Astrocyte (in vitro differentiated cells and primary cell): ENCODE results near the gene RNU7-1. TPM values are rescaled to one million over a fixed set of nuclear protein-coding genes. Genes with fewer than 3 reads are reported as not detected.

Source experiments
- DNase-seq: peaks from one replicate; pipeline ENCODE4 v3.0.0-alpha.2; 2010; ENCODE audit warnings: low read depth
- FAIRE-seq: peaks from 2 replicates; lab custom pipeline; 2011; peaks lifted over from hg19 to GRCh38; lab: Jason Lieb, UNC
- H2AFZ ChIP-seq: 2 replicates; pipeline ENCODE4 v1.6.0; 2012; ENCODE audit warnings: low read depth, low read length, inconsistent platforms
- H3K27ac ChIP-seq: 2 replicates; pipeline ENCODE4 v1.5.1; 2011; ENCODE audit warnings: low read depth, low read length, inconsistent platforms
- H3K27me3 ChIP-seq: 2 replicates; pipeline ENCODE4 v1.6.0; 2011; ENCODE audit warnings: low read length, inconsistent platforms; ENCODE audit not compliant: insufficient read depth
- H3K36me3 ChIP-seq: 2 replicates; pipeline ENCODE4 v1.5.1; 2011; ENCODE audit warnings: low read length, inconsistent platforms; ENCODE audit not compliant: insufficient read depth
- H3K4me1 ChIP-seq: 2 replicates; pipeline ENCODE4 v1.5.1; 2011; ENCODE audit warnings: low read length, inconsistent platforms; ENCODE audit not compliant: insufficient read depth
- H3K4me2 ChIP-seq: 2 replicates; pipeline ENCODE4 v1.6.0; 2012; ENCODE audit warnings: low read length, inconsistent platforms
- H3K4me3 ChIP-seq: 2 replicates; pipeline ENCODE4 v1.5.1; 2011; ENCODE audit warnings: low read depth, mild to moderate bottlenecking, low read length, inconsistent platforms; ENCODE audit not compliant: insufficient read depth
- H3K79me2 ChIP-seq: 2 replicates; pipeline ENCODE4 v1.6.0; 2012; ENCODE audit warnings: mild to moderate bottlenecking, low read length, inconsistent platforms; ENCODE audit not compliant: insufficient read depth
- H3K9ac ChIP-seq: 2 replicates; pipeline ENCODE4 v1.6.0; 2012; ENCODE audit warnings: mild to moderate bottlenecking, low read length, inconsistent platforms
- H3K9me3 ChIP-seq: 2 replicates; pipeline ENCODE4 v1.5.1; 2012; ENCODE audit warnings: low read depth, mild to moderate bottlenecking, low read length, inconsistent platforms; ENCODE audit not compliant: insufficient read depth
- H4K20me1 ChIP-seq: 2 replicates; pipeline ENCODE4 v1.6.0; 2012; ENCODE audit warnings: low read length, inconsistent platforms; ENCODE audit not compliant: insufficient read depth
- H3K27ac Mint-ChIP-seq: one replicate; pipeline ENCODE4 v1.8.0; 2021; ENCODE audit warnings: mild to moderate bottlenecking, mixed read lengths; ENCODE audit not compliant: unreplicated experiment
- H3K27me3 Mint-ChIP-seq: one replicate; pipeline ENCODE4 v1.8.0; 2021; ENCODE audit warnings: low read depth, mixed read lengths; ENCODE audit not compliant: unreplicated experiment
- H3K36me3 Mint-ChIP-seq: one replicate; pipeline ENCODE4 v1.8.0; 2021; ENCODE audit warnings: low read depth, mixed read lengths; ENCODE audit not compliant: unreplicated experiment
- H3K4me1 Mint-ChIP-seq: one replicate; pipeline ENCODE4 v1.8.0; 2021; ENCODE audit warnings: low read depth, mixed read lengths; ENCODE audit not compliant: unreplicated experiment
- H3K4me3 Mint-ChIP-seq: one replicate; pipeline ENCODE4 v1.8.0; 2021; ENCODE audit warnings: mild to moderate bottlenecking, moderate library complexity, mixed read lengths; ENCODE audit not compliant: unreplicated experiment
- H3K9me3 Mint-ChIP-seq: one replicate; pipeline ENCODE4 v1.8.0; 2021; ENCODE audit warnings: mild to moderate bottlenecking, mixed read lengths; ENCODE audit not compliant: unreplicated experiment
- CTCF ChIP-seq: IDR thresholded peaks from 2 replicates; pipeline ENCODE4 v1.5.1; 2011; ENCODE audit warnings: low read depth, mild to moderate bottlenecking, inconsistent platforms, low read length, moderate library complexity; ENCODE audit not compliant: insufficient read depth
- EZH2 ChIP-seq: IDR thresholded peaks from 2 replicates; pipeline ENCODE4 v1.6.1; 2012; ENCODE audit warnings: mild to moderate bottlenecking, low read length, inconsistent platforms; ENCODE audit not compliant: insufficient read depth
- total RNA-seq: library from RNA; stranded (reverse); gene quantifications from 2 replicates; pipeline ENCODE4 v1.2.1, GENCODE V29; 2021

The RNU7-1 gene
- total RNA-seq, 1 donor from 2014 or later, result not detected

- Histone ChIP-seq H3K4me3 (no peak overlapping the region), H3K79me2 (no peaks in the 10 kb centered on the region), H3K27me3 (no peaks in the 10 kb centered on the region), H3K9me3 (no peaks in the 10 kb centered on the region), H3K27ac (no peak overlapping the region), H3K4me1 (peaks cover 19% of the 10 kb centered on the region), H3K4me2 (peak overlapping the region; percentile 42), H3K36me3 (no peaks in the 10 kb centered on the region), H3K9ac (no peak overlapping the region), H4K20me1 (no peaks in the 10 kb centered on the region), H2AFZ (peak overlapping the region; percentile 56)
- TF ChIP-seq CTCF (no peak), EZH2 (no peak)
- Mint-ChIP-seq H3K36me3 (peaks cover 2% of the 10 kb centered on the region), H3K4me1 (peaks cover 19% of the 10 kb centered on the region), H3K27me3 (peaks cover 4% of the 10 kb centered on the region), H3K27ac (peak overlapping the region; percentile 55), H3K4me3 (no peak overlapping the region), H3K9me3 (no peaks in the 10 kb centered on the region)
- FAIRE-seq (no peak), DNase-seq (no peak)
Measured at GRCh38 chr12:6952863-6953441, 9.3 kb downstream of the RNU7-1 start.

DNA sequence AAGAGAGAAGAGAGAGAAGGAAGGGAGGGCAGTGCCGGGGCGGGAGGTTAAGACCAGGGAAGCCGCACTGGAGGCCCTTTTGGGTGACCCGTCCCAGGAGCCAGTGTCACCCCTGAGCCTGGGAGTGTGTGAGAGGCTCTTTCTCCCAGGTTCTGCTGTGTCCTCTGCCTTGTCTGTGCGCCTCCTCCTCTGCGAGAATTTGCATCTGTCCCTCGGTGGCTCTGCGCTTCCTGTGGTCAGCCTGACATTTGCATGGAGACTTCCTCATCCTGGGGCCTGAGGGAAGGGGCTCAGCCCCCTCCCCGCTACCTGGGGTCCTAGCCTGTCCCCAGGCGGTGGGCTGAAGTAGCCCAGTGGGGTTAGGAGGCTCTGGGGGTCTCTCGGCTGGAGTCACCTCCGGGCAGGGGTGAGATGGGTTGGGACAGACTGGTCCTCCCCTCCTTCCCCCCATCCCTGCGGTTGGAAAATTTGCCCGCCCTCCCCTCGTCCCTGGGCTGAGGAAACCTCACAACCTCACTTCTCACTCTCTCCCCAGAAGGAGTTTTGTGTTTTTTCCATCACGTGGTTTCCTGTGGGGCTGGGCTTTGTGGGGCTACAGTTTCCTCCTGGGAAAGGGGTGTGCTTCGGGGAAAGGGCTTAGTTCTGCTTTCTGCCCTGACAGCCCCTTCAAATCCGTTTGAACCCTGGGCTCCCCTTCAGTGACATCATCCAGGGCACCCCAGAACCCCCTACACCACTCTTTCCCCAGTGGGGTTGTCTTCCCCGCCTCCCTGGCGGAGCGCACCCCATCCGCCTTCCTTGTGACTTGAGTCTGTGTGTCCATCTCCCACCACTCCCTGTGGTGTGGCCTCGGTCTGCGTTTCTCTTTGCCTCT, 10.1 kb downstream of the RNU7-1 start:
- H3K27ac Mint-ChIP-seq, result no peak overlapping the region
- FAIRE-seq (no peak), DNase-seq (peak; percentile 20)
- Histone ChIP-seq H3K36me3 (no peaks in the 10 kb centered on the region), H3K4me1 (peaks cover 19% of the 10 kb centered on the region), H3K9me3 (no peaks in the 10 kb centered on the region), H3K9ac (peak overlapping the region; percentile 20), H3K4me2 (peak overlapping the region; percentile 42), H3K79me2 (no peaks in the 10 kb centered on the region), H3K4me3 (no peak overlapping the region), H3K27ac (no peak overlapping the region), H2AFZ (peak overlapping the region; percentile 63), H4K20me1 (no peaks in the 10 kb centered on the region), H3K27me3 (no peaks in the 10 kb centered on the region)
- H3K4me3 Mint-ChIP-seq, result peak overlapping the region; percentile 29
- peaks cover 22% of the 10 kb centered on the region for H3K4me1 Mint-ChIP-seq
- H3K9me3 Mint-ChIP-seq, result no peaks in the 10 kb centered on the region
- peaks cover 2% of the 10 kb centered on the region for H3K36me3 Mint-ChIP-seq
- no peak for TF ChIP-seq CTCF
- TF ChIP-seq EZH2, result no peak
- H3K27me3 Mint-ChIP-seq, result peaks cover 4% of the 10 kb centered on the region
